Tibial artery (tissue), 4 donors: ENCODE data around the gene TMEM38B.

Experiments used
- DNase-seq, 2 donors: peaks; one replicate each; pipeline ENCODE4 v3.0.0-alpha.2; 2019
- H3K27ac ChIP-seq, 2 donors: fragments of 200-600 bp; sonication (generic) in 1 of 2; 1 replicate in 1 of 2; 2 replicates in 1 of 2; pipeline ENCODE4 v1.5.1; 2018 to 2019; ENCODE audit warnings: mild to moderate bottlenecking in 1 of 2
- H3K27me3 ChIP-seq, 2 donors: fragments of 200-600 bp; sonication (generic) in 1 of 2; one replicate each; pipeline versions ENCODE4 v1.5.1 to v1.6.0; 2016 to 2019
- H3K36me3 ChIP-seq, 3 donors: fragments of 200-600 bp; sonication (generic) in 2 of 3; one replicate each; pipeline ENCODE4 v1.5.1; 2016 to 2019; ENCODE audit warnings: mild to moderate bottlenecking in 2 of 3
- H3K4me1 ChIP-seq, 4 donors: fragments of 200-600 bp; sonication (generic) in 2 of 4; 1 replicate in 3 of 4; 2 replicates in 1 of 4; pipeline ENCODE4 v1.5.1; 2016 to 2019
- H3K4me3 ChIP-seq, 2 donors: fragments of 200-600 bp; sonication (generic) in 1 of 2; 1 replicate in 1 of 2; 2 replicates in 1 of 2; pipeline ENCODE4 v1.5.1; 2018 to 2019; ENCODE audit warnings: mild to moderate bottlenecking in 2 of 2
- H3K9me3 ChIP-seq, 3 donors: fragments of 200-600 bp; sonication (generic) in 1 of 3; one replicate each; pipeline ENCODE4 v1.5.1; 2016 to 2019
- intact Hi-C: fragments of 100-400 bp; cut with DNase I; formaldehyde crosslinking; loops from one replicate; pipeline ENCODE4 v1.15.0; 2023; ENCODE audit warnings: low total_unique reads
- TF ChIP-seq, protein P1 (sequence below), 2 experiments: fragments of 200-600 bp in 1 of 2; fragments of 450-650 bp in 1 of 2; IDR thresholded peaks; one replicate each; pipeline ENCODE4 v1.5.1; 2017 to 2019; ENCODE audit warnings: antibody characterized with exemption in 2 of 2, mild to moderate bottlenecking in 1 of 2, moderate library complexity in 1 of 2

TMEM38B gene

DNA sequence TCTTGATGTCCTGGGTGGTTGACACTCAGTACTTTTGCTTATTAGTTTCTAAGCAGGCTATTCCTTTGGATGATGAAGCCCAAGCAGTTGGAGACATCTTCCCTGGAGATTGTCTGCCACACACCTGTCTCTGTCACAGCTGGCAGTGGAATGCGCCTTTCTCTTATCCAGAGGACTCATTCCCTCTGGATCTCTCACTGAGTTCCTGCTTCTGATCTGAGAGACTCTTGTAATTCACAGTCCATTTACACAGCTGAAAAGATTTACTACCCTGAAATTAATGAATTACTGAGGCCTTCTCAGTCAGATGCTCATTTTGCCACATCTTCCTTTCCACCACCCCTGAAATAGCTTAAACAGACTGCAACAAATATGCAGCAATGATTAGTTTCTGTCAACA, 16.2 kb upstream of the TMEM38B start:
- intact Hi-C loops: no loop called here
- Histone ChIP-seq H3K4me3 (no peak overlapping the region), H3K27ac (no peak overlapping the region), H3K9me3 (no peaks in the 10 kb centered on the region), H3K4me1 (no peaks in the 10 kb centered on the region), H3K27me3 (peaks cover 0 to 7% of the 10 kb centered on the region in 2 donors), H3K36me3 (no peaks in the 10 kb centered on the region)
- TF ChIP-seq, protein P1, sequence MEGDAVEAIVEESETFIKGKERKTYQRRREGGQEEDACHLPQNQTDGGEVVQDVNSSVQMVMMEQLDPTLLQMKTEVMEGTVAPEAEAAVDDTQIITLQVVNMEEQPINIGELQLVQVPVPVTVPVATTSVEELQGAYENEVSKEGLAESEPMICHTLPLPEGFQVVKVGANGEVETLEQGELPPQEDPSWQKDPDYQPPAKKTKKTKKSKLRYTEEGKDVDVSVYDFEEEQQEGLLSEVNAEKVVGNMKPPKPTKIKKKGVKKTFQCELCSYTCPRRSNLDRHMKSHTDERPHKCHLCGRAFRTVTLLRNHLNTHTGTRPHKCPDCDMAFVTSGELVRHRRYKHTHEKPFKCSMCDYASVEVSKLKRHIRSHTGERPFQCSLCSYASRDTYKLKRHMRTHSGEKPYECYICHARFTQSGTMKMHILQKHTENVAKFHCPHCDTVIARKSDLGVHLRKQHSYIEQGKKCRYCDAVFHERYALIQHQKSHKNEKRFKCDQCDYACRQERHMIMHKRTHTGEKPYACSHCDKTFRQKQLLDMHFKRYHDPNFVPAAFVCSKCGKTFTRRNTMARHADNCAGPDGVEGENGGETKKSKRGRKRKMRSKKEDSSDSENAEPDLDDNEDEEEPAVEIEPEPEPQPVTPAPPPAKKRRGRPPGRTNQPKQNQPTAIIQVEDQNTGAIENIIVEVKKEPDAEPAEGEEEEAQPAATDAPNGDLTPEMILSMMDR (IDR thresholded peaks at IDR 0.05): no peak
- DNase-seq: no peak

DNA sequence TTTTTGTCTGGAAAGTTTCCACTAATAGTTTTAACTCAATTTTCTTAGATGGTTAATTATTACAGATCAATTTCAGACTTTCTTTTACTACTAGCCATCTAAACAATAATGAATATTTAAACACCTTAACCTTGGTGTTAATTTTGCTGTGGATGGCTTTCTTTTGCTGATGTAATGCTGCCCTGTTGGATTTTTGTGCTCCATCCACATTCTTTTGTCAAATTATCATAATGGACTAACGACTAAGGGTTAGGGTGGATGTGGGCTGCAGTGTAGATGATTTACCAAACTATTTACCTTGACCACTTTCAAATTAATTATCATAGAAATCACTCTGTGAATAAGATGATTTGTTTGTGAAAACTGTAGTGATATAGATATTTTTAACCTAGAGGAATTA, 15.6 kb upstream of the TMEM38B start:
- Histone ChIP-seq H3K4me3 (no peak overlapping the region), H3K27me3 (peaks cover 0 to 4% of the 10 kb centered on the region in 2 donors), H3K9me3 (no peaks in the 10 kb centered on the region), H3K4me1 (no peaks in the 10 kb centered on the region), H3K27ac (no peak overlapping the region), H3K36me3 (no peaks in the 10 kb centered on the region)
- TF ChIP-seq, protein P1 (IDR thresholded peaks at IDR 0.05): no peak
- intact Hi-C loops: no loop called here
- DNase-seq: no peak

- Histone ChIP-seq H3K9me3 (no peaks in the 10 kb centered on the region), H3K27ac (no peak overlapping the region), H3K4me3 (no peak overlapping the region), H3K4me1 (no peaks in the 10 kb centered on the region), H3K36me3 (no peaks in the 10 kb centered on the region), H3K27me3 (no peaks in the 10 kb centered on the region)
- DNase-seq: no peak
- TF ChIP-seq, protein P1 (IDR thresholded peaks at IDR 0.05): no peak
- intact Hi-C loops: no loop called here
These were observed 14.9 kb upstream of the TMEM38B start for GRCh38 chr9:105679257-105680022.

DNA sequence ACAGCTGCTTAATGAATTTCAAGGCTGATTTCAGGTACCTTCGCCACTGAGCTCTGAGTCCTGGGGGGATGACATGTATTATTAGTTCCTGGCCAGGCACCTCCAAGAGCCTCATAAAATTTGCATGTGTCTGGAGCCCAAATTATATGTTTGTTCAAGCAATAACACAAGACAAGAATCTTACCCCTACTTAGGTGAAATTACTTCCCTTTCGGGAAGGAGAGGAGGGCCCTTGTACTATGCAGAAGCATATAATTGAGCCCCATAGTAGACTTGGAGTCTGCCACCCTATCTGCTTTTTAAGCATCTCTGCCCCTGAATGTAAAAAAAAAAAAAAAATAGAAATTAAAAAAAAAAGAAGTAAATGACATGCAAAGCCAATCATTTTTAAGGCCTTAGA, 13.0 kb upstream of the TMEM38B start:
- Histone ChIP-seq H3K27me3 (no peaks in the 10 kb centered on the region), H3K27ac (no peak overlapping the region), H3K9me3 (no peaks in the 10 kb centered on the region), H3K4me3 (no peak overlapping the region), H3K36me3 (no peaks in the 10 kb centered on the region), H3K4me1 (no peaks in the 10 kb centered on the region)
- intact Hi-C loops: no loop called here
- TF ChIP-seq, protein P1 (IDR thresholded peaks at IDR 0.05): no peak
- DNase-seq: no peak

DNA sequence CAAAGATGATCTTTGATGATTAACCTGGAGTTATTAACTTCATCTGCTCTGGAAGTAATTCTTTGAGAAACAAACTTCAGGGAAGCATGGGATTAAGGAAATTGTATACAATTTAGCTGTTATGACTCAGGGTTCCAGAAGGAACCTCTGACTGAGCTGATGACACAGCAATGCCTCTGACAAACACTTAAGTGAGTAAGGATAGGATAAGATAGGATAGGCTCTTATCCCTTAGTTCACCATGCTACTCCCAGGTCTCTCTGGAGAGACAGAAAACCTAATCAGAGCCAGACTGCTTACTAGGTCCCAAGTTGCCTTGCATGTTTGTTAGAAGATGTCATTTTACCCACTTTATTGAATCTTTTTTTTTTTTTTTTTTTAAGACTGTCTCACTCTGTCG, 12.6 kb upstream of the TMEM38B start:
- TF ChIP-seq, protein P1 (IDR thresholded peaks at IDR 0.05): no peak
- no peak for DNase-seq
- H3K27me3 ChIP-seq: no peaks in the 10 kb centered on the region
- H3K27ac ChIP-seq: no peak overlapping the region
- intact Hi-C loops: no loop called here
- no peaks in the 10 kb centered on the region for H3K36me3 ChIP-seq
- H3K4me3 ChIP-seq: no peak overlapping the region
- H3K9me3 ChIP-seq: no peaks in the 10 kb centered on the region
- no peaks in the 10 kb centered on the region for H3K4me1 ChIP-seq
